ENCODE measurements around the gene FAM184B. TPM values are rescaled to one million over a fixed set of nuclear protein-coding genes. Genes with fewer than 3 reads are reported as not detected.

FAM184B gene
- total RNA-seq, 1 experiment from 2014 or later, result 0.17 TPM

GRCh38 chr4:17773135-17773698, 8.2 kb downstream of the FAM184B start:
- ATAC-seq (no peak), DNase-seq (ENCODE audit: low spot score) (no peak)
- no peak for TF ChIP-seq MAX (CRISPR knock-in tag; IDR thresholded peaks at IDR 0.05)
- no peak for TF ChIP-seq PRDM15 (CRISPR knock-in tag; IDR thresholded peaks at IDR 0.05)
- TF ChIP-seq EMX1 (CRISPR knock-in tag; IDR thresholded peaks at IDR 0.05), result no peak
- TF ChIP-seq KAT7 (CRISPR knock-in tag; IDR thresholded peaks at IDR 0.05; ENCODE audit: borderline replicate concordance), result no peak
- TF ChIP-seq SMAD4 (CRISPR knock-in tag; IDR thresholded peaks at IDR 0.05), result no peak
- no peak for TF ChIP-seq NR2C2 (CRISPR knock-in tag; IDR thresholded peaks at IDR 0.05)
- Mint-ChIP-seq H3K36me3 (no peaks in the 10 kb centered on the region; the same call in 1 of the 2 replicates), H3K4me1 (no peaks in the 10 kb centered on the region), H3K4me3 (no peak overlapping the region), H3K27ac (no peak overlapping the region), H3K9me3 (no peaks in the 10 kb centered on the region), H3K27me3 (ENCODE audit: low read depth) (peaks cover 6% of the 10 kb centered on the region)
- POLR2A ChIA-PET, result no interaction called here
- CTCF ChIA-PET, result no interaction called here

- CTCF ChIA-PET, result no interaction called here
- peaks cover 9% of the 10 kb centered on the region for H3K9me3 Mint-ChIP-seq
- peaks cover 8% of the 10 kb centered on the region for H3K36me3 Mint-ChIP-seq
- POLR2A ChIA-PET, result no interaction called here
- no peak for ATAC-seq
- H3K4me3 Mint-ChIP-seq, result no peak overlapping the region
- DNase-seq (ENCODE audit: low spot score), result no peak
- H3K27me3 Mint-ChIP-seq (ENCODE audit: low read depth), result no peaks in the 10 kb centered on the region; the same call in 1 of the 2 replicates
- no peaks in the 10 kb centered on the region for H3K4me1 Mint-ChIP-seq
- no peak overlapping the region for H3K27ac Mint-ChIP-seq
- TF ChIP-seq E2F4 (CRISPR knock-in tag; IDR thresholded peaks at IDR 0.05; ENCODE audit: borderline replicate concordance, low read depth) (no peak), CBFB (CRISPR knock-in tag; IDR thresholded peaks at IDR 0.05; ENCODE audit: low read depth) (no peak), ZNF219 (CRISPR knock-in tag; IDR thresholded peaks at IDR 0.05; ENCODE audit: borderline replicate concordance) (no peak), MXD4 (CRISPR knock-in tag; IDR thresholded peaks at IDR 0.05; ENCODE audit: borderline replicate concordance) (no peak), IRF1 (CRISPR knock-in tag; IDR thresholded peaks at IDR 0.05) (no peak), ETV6 (CRISPR knock-in tag; IDR thresholded peaks at IDR 0.05) (no peak)
Observed at GRCh38 chr4:17771284-17771908, 10.0 kb downstream of the FAM184B start.

GRCh38 chr4:17770845-17771244, 10.6 kb downstream of the FAM184B start:
- ChIA-PET CTCF (no interaction called here), POLR2A (no interaction called here)
- peaks cover 14% of the 10 kb centered on the region for H3K36me3 Mint-ChIP-seq
- no peak overlapping the region for H3K27ac Mint-ChIP-seq
- no peak overlapping the region for H3K4me3 Mint-ChIP-seq
- ATAC-seq (no peak), DNase-seq (ENCODE audit: low spot score) (no peak)
- peaks cover 14% of the 10 kb centered on the region for H3K9me3 Mint-ChIP-seq
- no peaks in the 10 kb centered on the region; the same call in 1 of the 2 replicates for H3K27me3 Mint-ChIP-seq (ENCODE audit: low read depth)
- H3K4me1 Mint-ChIP-seq, result no peaks in the 10 kb centered on the region
- TF ChIP-seq ZNF425 (CRISPR knock-in tag; conservative IDR thresholded peaks at IDR 0.05) (no peak), JUN (CRISPR knock-in tag; IDR thresholded peaks at IDR 0.05) (no peak), E2F4 (CRISPR knock-in tag; IDR thresholded peaks at IDR 0.05; ENCODE audit: borderline replicate concordance, low read depth) (no peak), ETV6 (CRISPR knock-in tag; IDR thresholded peaks at IDR 0.05) (no peak), HMGA2 (CRISPR knock-in tag; IDR thresholded peaks at IDR 0.05) (no peak), SMAD4 (CRISPR knock-in tag; IDR thresholded peaks at IDR 0.05) (no peak), NFYB (CRISPR knock-in tag; conservative IDR thresholded peaks at IDR 0.05; ENCODE audit: low read depth) (no peak), PREB (CRISPR knock-in tag; IDR thresholded peaks at IDR 0.05; ENCODE audit: borderline replicate concordance) (no peak)

All from WTC11 (cell line).